RWPE2 (cell line): ENCODE measurements around the gene LRRC27.

Experiments
- ATAC-seq: fragments of 200-7000 bp; cut with Tn5 transposase; 3 replicates; pipeline ENCODE4 v1.9.1; 2021; ENCODE audit warnings: low read depth
- DNase-seq: peaks from one replicate; pipeline ENCODE4 v3.0.0-alpha.2; 2020; ENCODE audit warnings: low spot score
- H3K27ac ChIP-seq: fragments of 450-650 bp; 2 replicates; pipeline ENCODE4 v1.5.1; 2017; ENCODE audit warnings: mild to moderate bottlenecking; ENCODE audit not compliant: poor library complexity, severe bottlenecking
- H3K27me3 ChIP-seq: fragments of 250-450 bp; sonication (Bioruptor Pico); 2 replicates; pipeline ENCODE4 v1.5.1; 2021; ENCODE audit warnings: mild to moderate bottlenecking, moderate library complexity; ENCODE audit not compliant: insufficient read depth, poor library complexity, severe bottlenecking
- H3K36me3 ChIP-seq: fragments of 250-450 bp; sonication (Bioruptor Pico); 2 replicates; pipeline ENCODE4 v1.5.1; 2020; ENCODE audit warnings: low read depth, mild to moderate bottlenecking, moderate library complexity
- H3K4me1 ChIP-seq: fragments of 250-450 bp; sonication (Bioruptor Pico); 2 replicates; pipeline ENCODE4 v1.5.1; 2021; ENCODE audit warnings: mild to moderate bottlenecking, moderate library complexity; ENCODE audit not compliant: insufficient read depth, poor library complexity, severe bottlenecking
- H3K4me3 ChIP-seq: fragments of 250-450 bp; sonication (Bioruptor Pico); 2 replicates; pipeline ENCODE4 v1.5.1; 2021; ENCODE audit warnings: mild to moderate bottlenecking, moderate library complexity; ENCODE audit not compliant: severe bottlenecking
- H3K9me3 ChIP-seq: fragments of 250-450 bp; sonication (Bioruptor Pico); 2 replicates; pipeline ENCODE4 v1.5.1; 2021; ENCODE audit warnings: mild to moderate bottlenecking, moderate library complexity; ENCODE audit not compliant: severe bottlenecking
- CTCF ChIP-seq: fragments of 450-650 bp; IDR thresholded peaks from one replicate; pipeline ENCODE4 v1.5.1; 2017; ENCODE audit warnings: mild to moderate bottlenecking, moderate library complexity; ENCODE audit not compliant: poor library complexity, severe bottlenecking

The LRRC27 gene

DNA sequence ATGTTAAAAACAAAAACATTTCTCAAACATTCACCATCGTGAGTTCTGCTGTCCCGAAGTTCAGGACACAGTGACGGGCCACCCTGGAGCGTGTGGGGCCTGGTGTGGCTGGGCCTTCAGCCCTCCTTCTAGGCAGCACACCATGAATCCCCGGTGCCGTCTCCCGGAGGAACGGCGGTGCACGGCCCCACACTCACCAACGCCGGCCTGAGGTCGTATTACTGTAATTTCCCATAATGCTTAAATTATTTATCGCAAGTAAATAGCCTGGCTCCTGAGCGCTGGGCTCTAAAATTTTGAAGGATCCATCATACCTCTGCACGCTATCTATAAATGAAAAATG is 25.7 kb upstream of the LRRC27 start:
- Histone ChIP-seq H3K27me3 (peaks cover 15% of the 10 kb centered on the region), H3K9me3 (no peaks in the 10 kb centered on the region), H3K4me3 (no peak overlapping the region), H3K36me3 (no peaks in the 10 kb centered on the region), H3K4me1 (no peaks in the 10 kb centered on the region), H3K27ac (no peak overlapping the region)
- ATAC-seq (no peak), DNase-seq (no peak)
- no peak for TF ChIP-seq CTCF

DNA sequence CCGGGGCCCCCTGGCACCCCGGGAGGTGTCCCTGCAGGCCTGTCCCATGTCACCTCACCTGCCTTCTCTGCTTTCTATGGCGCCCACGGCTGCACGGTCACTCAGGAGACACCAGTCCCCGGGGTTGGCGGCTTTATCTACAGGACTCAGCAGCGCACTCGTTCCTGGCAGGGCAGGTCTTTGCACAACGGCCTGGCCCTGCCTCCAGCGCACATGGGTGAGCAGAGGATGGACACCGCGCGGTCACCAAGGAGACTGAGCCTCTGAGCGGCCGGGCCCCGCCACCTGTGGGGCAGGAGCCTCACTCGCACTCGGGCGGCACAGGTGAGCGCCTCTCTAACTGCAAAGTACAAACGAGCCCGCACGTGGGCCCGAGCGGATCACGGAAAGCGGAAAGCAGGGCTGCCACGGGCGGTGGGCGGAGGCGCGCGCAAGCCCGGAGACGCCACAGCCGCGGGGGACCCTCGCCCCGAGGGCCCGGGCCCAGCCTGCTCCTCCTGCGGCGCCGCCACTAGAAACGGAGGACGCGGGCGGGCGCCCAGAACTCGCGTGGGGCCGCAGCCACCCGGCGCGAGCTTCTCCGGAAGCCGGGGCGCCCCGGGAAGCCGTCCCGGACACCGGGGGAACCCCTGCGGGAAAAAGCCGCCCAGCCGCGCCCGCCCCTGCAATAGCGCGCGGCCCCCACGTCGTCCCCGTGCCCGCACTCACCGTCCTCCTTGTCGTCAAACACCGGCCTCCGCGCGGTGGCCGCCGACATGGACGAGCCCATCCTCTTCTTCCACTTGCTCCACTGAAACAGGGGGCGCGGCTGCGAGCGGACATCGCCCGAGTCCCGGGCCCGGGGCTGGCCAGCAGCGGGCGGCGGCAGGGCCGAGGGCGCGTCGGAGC is 24.9 kb upstream of the LRRC27 start:
- DNase-seq (peak; percentile 74), ATAC-seq (peak; percentile 27; the same call in 2 of the 3 replicates)
- Histone ChIP-seq H3K4me1 (no peaks in the 10 kb centered on the region), H3K27ac (no peak overlapping the region), H3K36me3 (no peaks in the 10 kb centered on the region), H3K4me3 (peak overlapping the region; percentile 59), H3K9me3 (no peaks in the 10 kb centered on the region), H3K27me3 (peaks cover 15% of the 10 kb centered on the region)
- TF ChIP-seq CTCF, result no peak

- Histone ChIP-seq H3K36me3 (no peaks in the 10 kb centered on the region), H3K4me1 (no peaks in the 10 kb centered on the region), H3K4me3 (peak within 1 kb of the TSS; percentile 59), H3K9me3 (no peaks in the 10 kb centered on the region), H3K27ac (no peak within 1 kb of the TSS), H3K27me3 (peaks cover 15% of the 10 kb centered on the region)
- TF ChIP-seq CTCF, result no peak
- peak; percentile 87 for DNase-seq
- ATAC-seq, result peak; percentile 82
Measured at GRCh38 chr10:132307823-132308586, 24.0 kb upstream of the LRRC27 start, which contains the start of gene STK32C. STK32C (minus strand) TSS chr10:132307950; CDS start chr10:132307833, 117 bp downstream.

DNA sequence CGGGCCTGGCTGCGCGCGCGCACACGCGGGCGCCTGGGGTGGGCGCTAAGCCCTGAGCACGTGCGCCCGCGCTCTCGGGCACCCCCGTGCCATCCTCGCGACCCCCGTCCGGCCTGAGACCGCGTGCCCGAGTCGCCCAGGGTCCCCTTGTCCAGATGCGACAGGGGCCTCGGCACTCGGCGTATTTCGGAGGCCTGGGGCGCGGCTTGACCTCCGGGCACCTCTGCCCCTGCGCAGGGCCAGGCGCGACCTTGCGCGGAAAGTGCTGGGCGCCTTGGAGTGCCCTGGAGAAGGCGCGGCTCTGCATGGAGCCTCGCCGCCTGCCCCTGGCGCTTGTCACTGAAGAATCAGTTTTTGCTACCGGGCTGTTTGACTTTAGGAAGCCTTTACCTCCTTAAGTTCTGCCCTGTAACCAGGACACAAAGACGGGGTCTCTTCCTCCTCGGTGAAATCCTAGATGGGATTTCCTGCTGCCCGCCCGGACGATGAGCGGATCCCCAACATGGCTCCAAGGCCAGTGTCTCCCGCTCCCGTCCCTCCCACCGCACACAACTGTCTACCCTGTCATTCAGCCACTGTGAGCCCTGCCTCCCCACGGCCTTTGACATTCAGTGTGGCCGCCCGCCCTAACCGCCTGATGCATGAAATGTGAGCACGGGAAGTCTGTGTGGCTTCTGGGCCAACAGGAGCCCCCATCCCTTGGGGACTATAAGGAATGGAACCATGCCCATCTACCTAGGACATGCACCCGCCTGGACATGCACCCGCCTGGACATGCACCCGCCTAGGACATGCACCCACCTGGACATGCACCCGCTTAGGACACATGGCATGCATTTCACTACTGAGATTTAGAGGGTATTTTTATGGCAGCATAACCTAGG is 23.2 kb upstream of the LRRC27 start:
- Histone ChIP-seq H3K9me3 (no peaks in the 10 kb centered on the region), H3K4me1 (no peaks in the 10 kb centered on the region), H3K4me3 (peak overlapping the region; percentile 59), H3K36me3 (no peaks in the 10 kb centered on the region), H3K27me3 (peaks cover 15% of the 10 kb centered on the region), H3K27ac (no peak overlapping the region)
- ATAC-seq (no peak), DNase-seq (no peak)
- no peak for TF ChIP-seq CTCF
